ENCODE measurements around the gene DCUN1D2. TPM values are rescaled to one million over a fixed set of nuclear protein-coding genes. Genes with fewer than 3 reads are reported as not detected.

The DCUN1D2 gene
- total RNA-seq, 1 experiment from 2014 or later, result 12.7 TPM

DNA sequence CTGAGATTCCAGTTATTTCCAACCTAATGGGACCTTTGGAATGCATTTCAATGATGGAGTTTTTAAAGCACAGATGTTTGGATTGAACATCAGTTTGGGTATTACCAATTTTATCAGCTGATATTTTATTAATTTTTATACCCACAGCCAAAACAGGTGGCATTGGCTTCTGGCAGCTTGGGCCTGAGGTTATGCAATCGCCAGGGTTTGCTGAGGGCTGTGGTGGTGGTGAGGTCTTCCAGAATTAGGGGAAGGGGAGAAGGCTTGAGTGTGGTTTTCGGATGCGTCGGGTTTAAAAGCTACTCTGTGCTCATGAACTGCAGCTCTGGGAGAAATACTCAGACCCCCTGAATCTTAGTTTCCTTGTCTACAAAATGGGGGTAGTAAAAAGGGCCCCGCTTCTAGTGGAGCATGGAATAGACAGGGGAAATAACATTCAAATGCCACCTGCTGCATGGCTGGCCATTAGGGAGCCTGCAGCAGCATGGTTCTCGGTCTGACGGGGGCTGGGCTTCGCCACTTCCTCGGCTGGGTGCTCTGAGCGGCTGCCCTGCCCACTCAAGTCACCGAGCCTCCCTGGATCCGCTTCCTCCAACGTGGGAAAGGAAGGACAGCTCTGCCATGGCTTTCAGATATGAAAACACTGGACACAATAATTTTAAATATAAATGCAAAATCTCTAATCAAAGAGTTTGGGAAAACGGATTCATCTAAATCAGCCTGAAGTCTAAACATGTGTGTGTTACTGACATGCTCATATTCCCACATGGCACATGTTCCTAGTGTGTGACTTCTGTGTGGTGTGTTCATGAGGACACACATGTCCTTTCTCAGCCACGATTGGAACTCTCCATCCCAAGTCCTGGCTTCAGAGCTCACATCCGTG is 72.4 kb downstream of the DCUN1D2 start:
- in situ Hi-C loops (cut with HindIII; ENCODE audit: low sequenced_read_pairs), result no loop called here
- DNase-seq (ENCODE audit: low spot score), result no peak

DNA sequence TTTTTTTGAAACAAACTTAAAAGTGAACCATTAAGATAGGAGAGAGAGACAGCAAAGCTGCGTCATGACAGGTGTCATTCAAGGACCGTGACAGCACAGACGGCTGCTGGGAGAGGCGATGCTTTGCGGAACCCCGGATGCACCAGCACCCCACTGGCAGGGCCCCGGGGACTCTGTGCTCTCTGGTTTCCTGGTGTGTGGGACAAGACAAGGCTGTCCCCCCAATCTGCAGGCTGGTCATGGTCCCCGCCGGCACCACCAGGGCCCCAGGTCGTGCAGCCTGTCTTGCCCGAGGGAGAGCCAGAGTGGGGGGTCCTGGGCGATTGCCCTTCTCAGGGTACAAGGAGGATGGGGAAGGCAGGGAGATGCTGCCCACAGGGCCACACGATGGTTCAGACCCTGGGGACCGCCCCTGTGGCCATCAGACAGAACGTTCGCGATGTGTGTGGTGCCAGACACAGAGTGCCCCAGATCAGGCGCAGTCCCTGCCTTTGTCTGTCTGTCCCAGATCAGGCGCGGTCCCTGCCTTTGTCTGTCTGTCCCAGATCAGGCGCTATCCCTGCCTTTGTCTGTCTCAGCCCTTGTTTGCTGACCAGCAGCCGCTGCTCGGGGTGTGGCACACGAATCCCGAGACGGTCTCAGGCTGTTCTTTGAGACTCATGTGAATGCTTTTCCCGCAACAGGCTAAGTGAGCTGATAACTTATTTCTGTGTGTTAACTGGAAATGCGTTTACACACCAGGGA is 73.3 kb downstream of the DCUN1D2 start:
- DNase-seq (ENCODE audit: low spot score), result no peak
- in situ Hi-C loops (cut with HindIII; ENCODE audit: low sequenced_read_pairs), result no loop called here

DNA sequence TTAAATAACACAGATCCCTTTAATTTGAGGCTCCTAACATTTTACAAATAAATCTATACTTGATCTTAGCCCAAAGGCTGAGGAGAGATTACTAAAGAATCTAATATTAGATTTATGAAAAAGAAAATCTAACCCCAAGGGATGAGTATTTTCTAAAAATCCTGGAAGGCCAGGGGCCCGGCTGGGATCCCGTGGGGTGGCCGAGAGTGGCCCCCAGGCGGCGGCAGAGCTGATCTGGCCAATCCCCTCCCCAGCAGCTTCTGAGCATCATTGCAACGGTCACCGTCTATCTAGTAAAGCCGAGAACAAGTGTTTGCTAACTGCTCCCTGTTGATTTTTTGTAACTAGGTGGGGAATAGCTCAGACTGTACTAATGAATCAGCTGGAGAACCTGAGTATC is 74.7 kb downstream of the DCUN1D2 start:
- no peak for DNase-seq (ENCODE audit: low spot score)
- in situ Hi-C loops (cut with HindIII; ENCODE audit: low sequenced_read_pairs), result no loop called here

DNA sequence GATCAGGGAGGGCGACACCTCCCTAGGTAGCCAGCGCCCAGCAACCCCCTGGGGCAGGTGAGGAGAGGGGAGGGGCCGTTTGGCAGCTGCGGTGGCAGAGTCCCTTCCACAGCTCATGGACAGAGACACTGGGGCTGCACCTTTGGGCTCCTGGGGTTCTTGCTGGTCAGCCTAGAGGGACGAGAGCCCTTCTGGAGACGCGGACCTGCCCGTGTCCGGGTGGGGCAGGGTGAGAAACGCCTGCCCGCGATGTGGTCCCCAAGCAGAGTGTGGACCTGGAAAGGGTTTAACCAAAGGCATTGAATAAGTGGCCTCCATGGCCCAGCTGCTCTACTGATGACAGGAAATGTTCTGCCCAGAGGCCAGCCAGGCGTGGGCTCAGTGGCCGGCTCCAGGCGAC is 75.5 kb downstream of the DCUN1D2 start:
- in situ Hi-C loops (cut with HindIII; ENCODE audit: low sequenced_read_pairs), result no loop called here

DNA sequence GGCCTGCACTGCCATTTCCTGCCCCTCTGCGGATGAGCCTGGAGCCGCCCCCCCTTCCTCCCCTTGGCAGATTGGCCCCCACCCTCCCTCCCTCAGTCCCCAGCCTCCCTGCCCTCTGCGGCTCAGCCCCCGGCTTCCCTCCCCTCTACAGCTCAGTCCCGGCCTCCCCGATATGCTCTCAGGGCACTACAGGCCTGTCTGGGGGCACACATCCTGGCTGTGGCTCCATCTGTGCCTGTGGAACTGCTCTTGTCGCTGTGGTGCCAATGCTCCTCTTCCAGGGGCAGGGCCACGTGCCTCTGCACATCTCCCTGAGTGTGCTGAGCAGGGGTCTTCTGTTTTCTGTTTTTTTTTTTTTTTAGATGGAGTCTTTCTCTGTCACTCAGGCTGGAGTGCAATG is 76.2 kb downstream of the DCUN1D2 start:
- DNase-seq (ENCODE audit: low spot score), result no peak
- in situ Hi-C loops (cut with HindIII; ENCODE audit: low sequenced_read_pairs), result no loop called here

More for the DNA sequence above, 75.5 kb downstream of the DCUN1D2 start:
- DNase-seq (ENCODE audit: low spot score), result no peak

DNA sequence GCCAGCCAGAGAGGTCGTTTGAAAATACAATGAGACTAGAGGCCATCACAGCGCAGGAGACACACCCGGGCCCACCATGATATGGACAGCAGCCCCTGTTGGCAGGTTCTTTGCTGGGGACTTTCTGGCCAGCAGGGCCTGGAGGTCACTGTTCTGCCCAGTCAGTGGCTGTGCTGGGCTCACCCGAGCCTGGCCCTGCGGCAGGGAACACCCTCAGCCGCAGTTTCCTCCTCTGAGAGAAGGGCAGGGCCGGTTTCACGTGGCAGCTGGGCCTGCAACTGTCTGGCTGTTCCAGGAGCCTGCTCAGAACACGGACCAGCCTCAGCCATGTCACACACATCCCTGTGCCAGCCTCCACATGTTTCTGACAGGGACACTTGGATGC is 76.6 kb downstream of the DCUN1D2 start:
- in situ Hi-C loops (cut with HindIII; ENCODE audit: low sequenced_read_pairs), result no loop called here
- no peak for DNase-seq (ENCODE audit: low spot score)

DNA sequence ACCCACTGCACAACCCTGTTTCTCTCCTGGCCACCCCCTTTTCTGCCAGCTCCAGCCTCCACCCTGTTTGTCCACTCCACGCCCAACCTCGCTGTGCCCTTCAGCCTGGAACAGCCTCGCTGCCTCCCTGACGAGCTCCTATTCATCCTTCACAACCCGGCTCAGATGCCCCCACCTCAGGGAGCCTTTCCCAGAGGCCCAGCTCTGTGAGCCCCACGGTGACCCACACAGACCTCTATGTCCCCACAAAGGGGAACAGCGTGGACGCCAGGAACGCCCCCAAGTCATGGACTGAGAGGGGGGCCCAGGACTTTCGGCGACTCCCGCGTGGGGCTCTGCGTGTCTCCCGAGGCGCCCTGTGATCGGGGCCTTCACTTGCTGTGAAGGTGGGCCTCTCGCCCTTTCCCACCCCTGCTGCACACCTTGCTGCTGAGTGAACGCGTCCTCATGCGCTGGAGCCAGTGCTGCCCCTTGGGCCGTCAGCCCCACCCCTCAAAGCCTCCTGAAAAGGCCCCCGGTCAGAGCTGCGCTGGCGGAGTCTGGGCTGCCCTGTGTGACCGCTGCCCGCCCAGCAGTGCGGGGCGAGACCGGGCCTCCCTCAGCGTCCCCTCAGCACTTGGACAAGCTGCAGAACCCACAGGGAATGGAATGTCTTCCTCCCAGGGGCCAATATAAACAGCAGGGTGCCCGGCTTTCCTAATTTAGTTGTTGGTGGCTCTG is 77.2 kb downstream of the DCUN1D2 start:
- in situ Hi-C loops (cut with HindIII; ENCODE audit: low sequenced_read_pairs), result no loop called here
- DNase-seq (ENCODE audit: low spot score), result no peak

DNA sequence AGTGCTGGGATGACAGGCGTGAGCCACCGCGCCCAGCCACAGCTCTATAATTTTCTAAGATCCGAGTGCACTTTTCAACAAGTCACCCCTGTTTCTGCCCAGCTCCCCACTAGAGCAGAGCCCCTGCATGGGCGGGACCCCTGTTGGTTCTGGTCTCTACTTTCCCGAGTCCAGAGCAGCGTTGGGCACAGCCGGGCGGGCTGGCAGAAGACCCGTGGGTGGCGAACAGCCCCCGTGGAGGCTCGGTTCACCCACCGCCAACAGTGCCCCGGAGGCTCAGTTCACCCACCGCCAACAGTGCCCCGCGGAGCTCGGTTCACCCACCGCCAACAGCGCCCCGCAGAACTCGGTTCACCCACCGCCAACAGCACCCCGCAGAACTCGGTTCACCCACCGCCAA is 78.1 kb downstream of the DCUN1D2 start:
- no peak for DNase-seq (ENCODE audit: low spot score)

DNA sequence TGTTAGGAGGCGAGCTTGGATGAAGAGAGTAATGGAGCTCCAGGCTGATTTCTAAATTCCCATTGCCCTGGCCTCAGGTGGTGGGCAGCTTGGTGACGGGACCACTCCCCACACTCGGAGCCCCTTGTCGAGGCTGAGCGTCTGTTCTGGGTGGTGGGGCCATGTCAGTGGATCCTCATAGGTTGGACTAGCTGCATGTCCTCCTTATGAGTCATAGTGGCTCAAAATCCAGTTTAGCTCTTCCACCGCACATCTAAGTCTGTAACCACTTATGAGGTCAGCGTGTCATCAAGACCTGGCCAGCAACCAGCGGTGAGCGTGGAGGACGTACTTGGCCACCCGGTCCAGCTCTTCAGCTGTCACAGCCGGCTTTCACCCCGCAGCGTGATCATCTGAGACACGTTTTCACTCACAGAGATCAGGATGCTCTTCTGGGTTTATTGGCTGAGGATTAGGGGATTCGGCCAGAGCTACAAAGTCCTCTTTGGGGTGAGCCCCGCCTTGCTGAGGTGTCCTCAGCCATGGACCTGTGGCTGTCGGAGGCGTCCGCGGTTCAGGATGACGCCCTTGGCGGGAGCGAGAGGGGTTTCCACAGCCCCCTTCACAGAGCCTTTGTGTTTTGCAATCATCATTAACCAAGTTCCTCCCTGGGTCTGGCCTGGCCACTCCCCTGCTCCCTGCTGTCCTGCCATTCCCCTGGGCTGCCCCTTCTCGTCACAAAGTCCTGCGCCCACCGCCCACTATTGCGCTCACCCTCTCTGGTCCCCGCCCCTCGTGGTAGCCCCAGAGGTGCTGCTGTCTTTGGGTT is 79.1 kb downstream of the DCUN1D2 start:
- in situ Hi-C loops (cut with HindIII; ENCODE audit: low sequenced_read_pairs), result no loop called here
- DNase-seq (ENCODE audit: low spot score), result no peak

More for the DNA sequence above, 78.1 kb downstream of the DCUN1D2 start:
- in situ Hi-C loops (cut with HindIII; ENCODE audit: low sequenced_read_pairs), result no loop called here

DNA sequence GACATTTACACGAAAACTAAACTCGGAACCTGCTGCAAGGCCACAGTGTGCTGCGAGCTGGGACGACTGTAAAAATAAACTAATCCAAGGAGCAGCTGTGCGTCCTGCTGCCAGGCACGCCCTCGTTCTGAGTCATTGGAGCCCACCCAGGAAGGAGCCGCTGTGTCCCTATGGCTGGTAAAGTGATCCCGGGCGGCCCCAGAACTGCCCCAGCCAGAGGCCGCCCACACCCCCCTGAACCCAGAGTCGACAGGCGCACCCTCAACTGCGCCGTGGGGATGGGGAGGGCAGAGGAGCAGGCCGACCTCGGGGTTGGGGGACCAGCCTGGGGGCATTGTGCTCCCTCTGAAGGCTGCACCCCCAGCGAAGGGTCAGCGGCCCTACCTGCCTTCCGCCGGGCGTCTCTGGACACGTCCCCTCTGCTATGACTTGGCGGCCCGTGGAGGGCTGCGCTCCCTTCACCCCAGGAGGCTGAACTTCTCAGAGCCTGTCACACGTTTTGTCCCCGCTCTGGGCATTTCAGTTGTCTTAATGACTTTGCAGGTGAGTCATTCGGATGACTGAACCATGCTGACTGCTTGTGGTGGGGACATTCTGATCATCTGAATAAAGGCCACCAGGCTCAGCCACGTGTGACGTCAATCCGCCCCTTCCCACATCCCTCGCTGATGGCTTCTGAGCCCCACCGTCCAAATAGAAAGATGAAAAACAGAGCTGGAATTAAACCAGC is 79.9 kb downstream of the DCUN1D2 start:
- no peak for DNase-seq (ENCODE audit: low spot score)
- in situ Hi-C loops (cut with HindIII; ENCODE audit: low sequenced_read_pairs), result no loop called here

DNA sequence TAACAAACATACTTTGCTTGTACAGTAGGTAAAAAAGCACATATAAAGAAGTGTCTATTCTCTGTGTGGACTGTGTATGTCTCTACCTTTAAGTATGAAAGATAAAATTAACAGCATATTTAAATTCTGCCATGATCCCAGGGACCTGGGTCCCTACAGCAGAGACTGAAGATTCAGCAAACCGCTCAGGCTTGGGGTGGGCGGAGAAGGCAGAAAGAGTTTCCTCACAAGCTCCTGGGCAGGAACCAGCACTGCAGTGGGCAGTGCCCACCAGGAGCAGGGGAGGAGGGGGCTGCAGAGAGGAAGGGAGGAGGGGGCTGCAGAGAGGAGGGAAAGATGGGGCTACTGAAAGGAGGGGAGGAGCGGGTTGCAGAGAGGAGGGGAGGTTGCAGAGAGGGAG is 81.9 kb downstream of the DCUN1D2 start:
- DNase-seq (ENCODE audit: low spot score), result no peak
- in situ Hi-C loops (cut with HindIII; ENCODE audit: low sequenced_read_pairs), result no loop called here

DNA sequence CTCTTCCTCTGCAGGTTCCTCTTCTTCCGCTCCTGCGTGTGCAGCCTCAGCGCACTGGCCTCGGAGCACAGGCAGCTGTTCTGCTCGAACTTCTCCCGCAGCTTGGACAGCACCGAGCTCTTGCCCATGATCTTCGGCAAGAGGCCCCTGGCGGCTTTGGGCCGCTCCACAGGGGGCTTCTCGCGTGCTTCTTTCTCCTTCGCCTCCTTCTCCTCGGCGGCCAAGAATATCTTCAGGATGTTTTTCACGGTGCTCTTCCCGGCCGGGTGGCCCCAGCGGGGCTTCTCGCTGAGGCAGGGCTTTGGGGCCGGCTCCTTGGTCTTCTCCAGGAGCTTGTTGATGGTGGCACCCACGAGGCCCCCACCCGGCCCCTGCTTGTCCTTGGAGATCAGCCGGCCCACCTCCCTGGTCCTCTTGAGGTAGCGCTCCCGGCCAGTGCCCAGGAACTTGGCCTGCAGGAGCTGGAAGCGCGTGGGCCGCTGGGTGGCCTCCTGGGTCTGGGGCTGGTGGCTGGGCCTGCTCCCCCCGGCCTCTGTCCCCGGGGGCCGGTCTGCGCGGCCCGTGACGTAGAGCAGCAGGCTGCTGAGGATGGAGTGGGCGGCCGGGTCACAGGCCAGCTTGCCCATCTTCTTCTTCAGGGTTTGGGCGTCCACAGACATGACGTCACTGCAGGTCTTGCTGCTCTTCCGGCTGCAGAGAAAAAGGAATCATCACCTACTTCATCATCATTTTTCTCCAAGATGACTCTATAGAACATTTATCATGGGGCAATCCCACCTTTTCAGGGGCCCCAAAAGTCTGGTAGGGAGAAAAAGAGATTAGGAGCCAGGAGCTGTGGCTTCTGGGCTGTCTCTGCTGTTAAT is 82.7 kb downstream of the DCUN1D2 start:
- DNase-seq (ENCODE audit: low spot score), result no peak
- in situ Hi-C loops (cut with HindIII; ENCODE audit: low sequenced_read_pairs), result no loop called here

DNA sequence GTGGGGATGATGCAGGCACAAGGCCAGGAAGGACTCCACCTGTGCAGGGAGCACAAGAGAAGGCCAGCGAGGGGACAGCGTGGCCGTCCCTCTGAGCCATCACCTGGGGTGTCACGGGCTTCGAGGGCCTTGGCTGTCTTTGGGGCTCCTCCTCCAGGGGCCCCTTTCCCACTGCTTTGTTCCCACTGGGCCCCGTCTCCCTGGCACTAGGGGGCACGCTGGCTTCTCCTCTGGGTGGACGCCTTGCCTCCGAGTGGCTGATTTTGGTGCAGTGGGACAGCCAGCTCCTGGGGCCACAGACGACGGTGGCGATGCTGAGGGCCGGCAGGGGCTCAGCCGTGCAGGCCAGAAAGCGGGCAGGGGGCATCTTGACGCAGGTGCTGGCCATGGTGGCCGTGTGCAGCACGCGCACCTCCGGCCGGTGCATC is 83.4 kb downstream of the DCUN1D2 start:
- in situ Hi-C loops (cut with HindIII; ENCODE audit: low sequenced_read_pairs), result no loop called here
- no peak for DNase-seq (ENCODE audit: low spot score)

DNA sequence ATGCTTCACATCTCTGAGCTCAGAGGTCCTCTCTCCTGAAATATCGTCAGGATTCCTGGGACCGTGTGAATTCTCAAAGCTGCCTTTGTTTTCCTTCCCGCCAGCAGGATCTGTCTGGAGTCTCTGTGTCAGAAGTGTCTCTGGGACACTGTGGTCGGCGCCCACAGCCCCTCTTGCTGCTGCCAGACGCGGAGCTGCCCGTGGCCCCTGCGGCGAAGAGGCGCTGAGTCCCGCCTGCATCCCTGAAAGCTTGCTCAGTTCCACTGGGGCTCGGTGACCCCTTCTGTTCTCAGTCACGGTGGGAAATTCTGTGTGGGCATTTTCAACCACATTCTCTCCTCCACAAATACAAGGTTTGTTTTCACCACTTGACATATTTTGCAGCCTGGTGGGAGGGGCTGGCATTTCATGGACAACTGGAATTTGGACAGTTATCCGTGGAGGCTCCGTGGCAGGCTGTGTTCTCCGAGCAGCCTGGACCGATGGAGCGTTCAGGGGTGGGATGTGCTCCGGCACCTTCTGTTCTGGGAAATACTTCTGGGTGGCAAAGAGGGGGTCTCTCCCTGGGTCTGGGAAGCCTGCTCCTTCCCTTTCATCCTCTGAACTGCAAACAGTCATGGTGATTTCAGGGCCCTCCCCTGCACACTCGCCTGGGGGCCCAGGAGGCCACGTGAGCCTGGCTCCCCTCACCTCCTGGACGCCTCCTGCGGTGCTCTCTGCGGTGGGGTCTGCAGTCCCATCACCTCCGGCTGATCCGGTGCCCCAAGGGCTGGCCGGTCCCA is 84.0 kb downstream of the DCUN1D2 start:
- in situ Hi-C loops (cut with HindIII; ENCODE audit: low sequenced_read_pairs), result no loop called here
- DNase-seq (ENCODE audit: low spot score), result no peak
